ENCODE data around the gene CASR.

DNA sequence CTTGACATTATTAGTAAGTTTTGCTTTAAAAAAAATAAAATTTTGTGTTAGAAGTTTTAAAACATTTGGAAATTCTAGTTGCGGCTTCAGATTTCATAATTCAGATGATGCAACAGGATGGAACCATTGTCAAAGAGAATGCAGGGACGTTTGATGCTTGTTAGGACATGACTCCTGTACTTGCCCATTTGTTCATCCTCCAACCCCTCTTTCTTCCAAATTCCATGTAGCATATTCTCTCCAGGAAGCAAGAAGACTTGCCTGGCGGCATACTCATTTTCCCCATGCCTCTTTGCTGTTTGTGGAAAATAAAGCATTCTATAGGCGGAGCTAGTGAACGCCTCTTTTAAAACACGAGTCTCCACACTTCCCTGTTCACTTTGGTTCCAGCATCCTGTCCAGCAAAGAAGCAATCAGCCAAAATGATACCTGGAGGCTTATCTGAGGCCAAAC, 141.4 kb downstream of the CASR start, which contains the start of gene CSTA:
- TF ChIP-seq, protein P1, sequence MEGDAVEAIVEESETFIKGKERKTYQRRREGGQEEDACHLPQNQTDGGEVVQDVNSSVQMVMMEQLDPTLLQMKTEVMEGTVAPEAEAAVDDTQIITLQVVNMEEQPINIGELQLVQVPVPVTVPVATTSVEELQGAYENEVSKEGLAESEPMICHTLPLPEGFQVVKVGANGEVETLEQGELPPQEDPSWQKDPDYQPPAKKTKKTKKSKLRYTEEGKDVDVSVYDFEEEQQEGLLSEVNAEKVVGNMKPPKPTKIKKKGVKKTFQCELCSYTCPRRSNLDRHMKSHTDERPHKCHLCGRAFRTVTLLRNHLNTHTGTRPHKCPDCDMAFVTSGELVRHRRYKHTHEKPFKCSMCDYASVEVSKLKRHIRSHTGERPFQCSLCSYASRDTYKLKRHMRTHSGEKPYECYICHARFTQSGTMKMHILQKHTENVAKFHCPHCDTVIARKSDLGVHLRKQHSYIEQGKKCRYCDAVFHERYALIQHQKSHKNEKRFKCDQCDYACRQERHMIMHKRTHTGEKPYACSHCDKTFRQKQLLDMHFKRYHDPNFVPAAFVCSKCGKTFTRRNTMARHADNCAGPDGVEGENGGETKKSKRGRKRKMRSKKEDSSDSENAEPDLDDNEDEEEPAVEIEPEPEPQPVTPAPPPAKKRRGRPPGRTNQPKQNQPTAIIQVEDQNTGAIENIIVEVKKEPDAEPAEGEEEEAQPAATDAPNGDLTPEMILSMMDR (IDR thresholded peaks at IDR 0.05), result no peak
- TF ChIP-seq ZFX (IDR thresholded peaks at IDR 0.05; ENCODE audit: borderline replicate concordance), result no peak

Measured in 22Rv1 (cell line).